Esophagus squamous epithelium (tissue), 4 donors: ENCODE data around the gene CHCHD3.

ENCODE experiments used
- CTCF ChIP-seq, 6 experiments: fragments of 450-650 bp in 4 of 6; fragments of 200-600 bp in 2 of 6; sonication (generic) in 2 of 6; IDR thresholded peaks; one replicate each; pipeline ENCODE4 v1.5.1; 2016 to 2019; ENCODE audit warnings: antibody characterized with exemption in 6 of 6, mild to moderate bottlenecking in 4 of 6, moderate library complexity in 4 of 6
- POLR2A ChIP-seq, 4 donors: fragments of 450-650 bp; IDR thresholded peaks; one replicate each; pipeline ENCODE4 v1.6.1; 2017; ENCODE audit warnings: antibody characterized with exemption in 4 of 4, mild to moderate bottlenecking in 4 of 4, moderate library complexity in 3 of 4

- TF ChIP-seq CTCF (IDR thresholded peaks at IDR 0.05) (no peak), POLR2A (IDR thresholded peaks at IDR 0.05) (no peak)
Observed at GRCh38 chr7:133126422-133126821, 44.5 kb upstream of the CHCHD3 start.
